GM19467 (cell line): ENCODE results near the gene RBM42.
"Not testable (repeated sequence)": the region's sequence is repeated elsewhere in the genome, so short reads cannot be mapped to it uniquely, and the experiment has no call there.

ENCODE experiments used
- ATAC-seq: cut with Tn5 transposase; IDR thresholded peaks from one replicate; pipeline ENCODE4 v1.9.1; 2021; ENCODE audit warnings: mild to moderate bottlenecking, moderate library complexity; ENCODE audit not compliant: unreplicated experiment

Gene RBM42

DNA sequence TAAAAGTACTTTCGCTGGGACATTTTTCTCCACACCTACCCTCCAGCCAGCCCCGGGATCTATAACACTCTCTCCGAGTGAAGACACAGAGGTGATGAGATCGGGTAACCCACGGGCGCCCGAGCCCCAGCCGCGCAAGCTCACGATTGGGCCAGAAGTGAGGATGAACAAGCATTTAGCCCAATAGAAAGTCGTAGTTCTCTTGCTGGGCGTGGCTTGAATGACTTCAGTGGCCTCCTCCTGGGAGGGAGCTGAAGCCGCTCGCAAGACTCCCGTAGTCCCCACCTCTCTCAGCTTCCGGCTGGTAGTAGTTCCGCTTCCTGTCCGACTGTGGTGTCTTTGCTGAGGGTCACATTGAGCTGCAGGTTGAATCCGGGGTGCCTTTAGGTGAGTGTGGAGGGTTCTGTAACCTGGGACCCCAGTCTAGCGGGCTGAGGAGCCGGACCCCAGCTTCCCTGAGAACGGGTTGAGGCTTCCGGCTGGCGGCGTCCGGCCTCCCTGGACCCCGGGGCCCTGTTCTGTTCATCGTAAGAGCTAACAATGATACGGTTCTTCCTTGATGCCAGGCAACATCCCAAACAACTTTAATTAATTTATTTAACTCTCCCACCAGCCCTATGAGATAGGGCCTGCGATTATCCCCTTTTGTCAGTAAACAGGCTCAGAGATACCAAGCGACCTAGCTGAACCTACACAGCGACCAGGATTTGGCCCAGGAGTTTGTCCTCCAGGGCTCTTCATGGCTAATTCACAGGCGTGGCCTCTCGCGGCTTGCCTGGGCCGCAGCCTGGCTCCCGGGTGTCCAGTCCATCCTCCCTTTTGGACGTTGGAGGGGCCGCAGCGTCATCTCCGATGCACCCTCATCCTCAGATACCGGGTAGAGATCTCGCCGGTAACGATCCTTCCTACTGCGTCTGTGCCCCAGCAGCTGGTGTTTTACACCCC, 19.5 kb downstream of the RBM42 start, which contains the start of gene COX6B1:
TSS of gene COX6B1 (plus strand) at position 307 of the 945 bp plus-strand sequence. CDS start 2,921 bp downstream, outside the sequence.
- ATAC-seq: no peak

DNA sequence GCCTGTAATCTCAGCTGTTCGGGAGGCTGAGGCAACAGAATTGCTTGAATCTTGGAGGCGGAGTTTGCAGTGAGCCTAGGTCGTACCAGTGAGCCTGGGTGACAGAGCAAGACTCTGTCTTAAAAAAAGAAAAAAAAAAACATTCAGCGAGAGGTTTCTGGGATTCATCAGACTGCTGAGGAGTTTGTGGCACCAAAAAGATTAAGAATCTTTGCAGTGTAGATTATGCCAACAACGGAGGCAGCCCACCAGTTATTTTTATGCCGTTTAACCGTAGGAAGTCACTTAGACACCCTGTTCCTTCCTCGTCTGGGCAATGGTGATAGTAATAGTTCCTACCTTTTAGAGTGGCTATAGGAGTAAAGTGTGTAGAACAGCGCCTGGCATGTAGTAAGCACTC, 21.7 kb downstream of the RBM42 start:
- no peak for ATAC-seq

DNA sequence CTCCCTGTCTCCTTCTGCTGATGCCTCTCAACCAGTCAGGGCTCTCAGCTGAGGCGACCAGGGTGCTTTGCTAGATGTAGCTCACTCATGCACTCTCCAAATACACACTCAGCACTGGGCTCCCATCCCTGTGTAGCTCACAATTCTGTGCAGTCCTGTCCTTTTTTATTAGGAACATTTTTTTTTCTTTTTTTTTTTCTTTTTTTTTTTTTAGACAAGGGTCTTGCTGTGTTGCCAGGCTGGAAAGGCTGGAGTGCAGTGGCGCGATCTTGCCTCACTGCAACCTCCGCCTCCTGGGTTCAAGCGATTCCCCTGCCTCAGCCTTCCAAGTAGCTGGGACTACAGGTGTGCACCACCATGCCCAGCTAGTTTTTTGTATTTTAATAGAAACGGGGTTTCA, 26.0 kb downstream of the RBM42 start:
- ATAC-seq: not testable (repeated sequence)

DNA sequence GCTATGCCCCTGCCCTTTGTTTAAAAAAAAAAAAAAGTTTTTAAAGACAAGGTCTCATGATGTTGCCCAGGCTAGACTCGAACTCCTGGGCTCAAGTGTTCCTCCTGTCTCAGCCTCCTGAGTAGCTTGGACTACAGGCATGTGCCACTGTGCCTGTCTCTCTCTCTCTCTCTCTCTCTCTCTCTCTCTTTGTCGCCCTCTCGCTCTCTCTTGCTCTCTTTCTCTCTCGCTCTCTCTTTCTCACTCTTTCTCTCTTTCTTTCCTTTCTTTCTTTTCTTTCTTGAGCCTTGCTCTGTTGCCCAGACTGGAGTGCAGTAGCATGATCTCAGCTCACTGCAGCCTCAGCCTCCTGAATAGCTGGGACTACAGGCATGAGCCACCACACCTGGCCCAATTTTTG, 26.8 kb downstream of the RBM42 start:
- ATAC-seq: no peak

GRCh38 chr19:35656700-35657099, 27.9 kb downstream of the RBM42 start:
- no peak for ATAC-seq

- ATAC-seq: no peak
These were observed 29.3 kb downstream of the RBM42 start for GRCh38 chr19:35657904-35658700.

- no peak for ATAC-seq
These were observed 33.1 kb downstream of the RBM42 start for GRCh38 chr19:35661995-35662340.

- no peak for ATAC-seq
These were observed 35.1 kb downstream of the RBM42 start for GRCh38 chr19:35663981-35664380.

GRCh38 chr19:35665157-35665556, 36.3 kb downstream of the RBM42 start:
- no peak for ATAC-seq

GRCh38 chr19:35665604-35666003, 36.8 kb downstream of the RBM42 start:
- no peak for ATAC-seq

DNA sequence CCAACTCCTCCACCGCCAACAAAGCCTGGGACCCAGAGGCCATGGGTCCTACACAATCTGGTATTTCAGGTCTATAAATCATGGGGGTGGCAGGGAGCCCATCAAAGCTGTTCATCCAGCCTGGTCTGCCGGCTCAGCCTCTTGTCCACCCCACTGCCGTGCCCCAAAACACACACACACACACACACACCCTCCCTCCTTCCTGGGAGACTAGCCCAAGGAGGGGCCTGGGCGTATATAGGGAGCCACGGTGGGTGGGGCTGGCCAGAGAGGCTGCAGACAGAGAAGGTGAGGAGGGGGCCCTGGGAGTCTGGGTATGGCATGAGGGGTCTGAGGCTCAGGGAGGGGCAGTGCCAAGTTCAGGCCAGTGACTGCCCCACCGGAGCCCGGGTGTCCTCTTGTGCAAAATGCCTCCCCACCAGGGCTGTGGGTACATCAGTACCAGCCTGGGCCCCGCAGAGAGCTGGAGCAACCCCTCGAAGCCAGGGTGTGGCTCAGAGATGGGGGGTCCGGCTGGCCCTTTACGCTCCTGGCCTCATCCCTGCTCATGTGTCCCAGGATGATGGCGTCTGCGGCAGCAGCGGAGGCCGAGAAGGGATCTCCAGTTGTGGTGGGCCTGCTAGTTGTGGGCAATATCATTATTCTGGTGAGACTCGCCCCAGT, 37.5 kb downstream of the RBM42 start, which contains the start of gene UPK1A:
TSS of gene UPK1A (plus strand) at position 267 of the 663 bp plus-strand sequence. CDS start at position 563, 296 bp downstream.
- ATAC-seq: no peak

DNA sequence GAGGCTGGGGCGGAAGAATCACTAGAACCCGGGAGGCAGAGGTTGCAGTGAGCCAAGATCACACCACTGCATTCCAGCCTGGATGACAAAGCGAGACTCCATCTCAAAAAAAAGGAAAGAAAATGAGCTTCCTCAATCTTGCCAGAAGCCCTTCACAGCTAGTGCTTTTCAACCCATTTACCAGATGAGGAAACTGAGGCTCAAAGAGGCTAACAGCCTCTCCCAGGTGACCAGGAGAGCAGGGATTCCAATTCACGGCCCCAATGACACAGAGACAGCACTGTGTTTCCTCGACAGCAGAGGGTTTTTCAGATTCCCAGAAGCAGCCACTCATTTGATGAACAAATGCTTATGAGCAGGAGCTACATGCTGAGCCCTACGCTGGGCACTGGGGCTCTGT, 40.7 kb downstream of the RBM42 start:
- ATAC-seq: no peak

GRCh38 chr19:35669974-35670373, 41.1 kb downstream of the RBM42 start:
- no peak for ATAC-seq

DNA sequence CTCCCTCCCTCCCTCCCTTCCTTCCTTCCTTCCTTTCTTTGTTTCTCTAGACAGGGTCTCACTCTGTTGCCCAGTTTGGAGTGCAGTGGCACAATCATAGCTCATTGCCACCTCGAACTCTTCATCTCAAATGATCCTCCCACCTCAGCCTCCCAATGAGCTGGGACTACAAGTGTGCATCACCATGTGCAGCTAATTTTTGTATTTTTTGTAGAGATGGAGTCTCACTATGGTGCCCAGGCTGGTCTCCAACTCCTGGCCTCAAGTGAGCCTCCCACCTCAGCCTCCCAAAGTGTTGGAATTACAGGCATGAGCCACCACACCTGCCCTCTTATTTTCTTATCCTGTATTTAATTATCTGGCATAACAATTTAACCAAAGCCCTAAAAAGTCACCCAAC, 41.9 kb downstream of the RBM42 start:
- ATAC-seq: no peak

- no peak for ATAC-seq
These were observed 43.0 kb downstream of the RBM42 start for GRCh38 chr19:35671818-35672217.

GRCh38 chr19:35673121-35673804, 44.4 kb downstream of the RBM42 start:
- no peak for ATAC-seq

- no peak for ATAC-seq
These were observed 46.8 kb downstream of the RBM42 start for GRCh38 chr19:35675589-35676140.
